ENCODE measurements around the gene SPATA25. TPM values are rescaled to one million over a fixed set of nuclear protein-coding genes. Genes with fewer than 3 reads are reported as not detected.
"Not testable (repeated sequence)": the region's sequence is repeated elsewhere in the genome, so short reads cannot be mapped to it uniquely, and the experiment has no call there.

SPATA25 gene
- total RNA-seq, 1 experiment from 2014 or later = 7.3 TPM

GRCh38 chr20:45874576-45874975 lies 12.8 kb downstream of the SPATA25 start:
- H3K36me3 ChIP-seq (ENCODE audit: control insufficient read depth, insufficient read depth, low read length) = peaks cover 4% of the 10 kb centered on the region; the same call in 1 of the 2 replicates
- TF ChIP-seq, protein P1, sequence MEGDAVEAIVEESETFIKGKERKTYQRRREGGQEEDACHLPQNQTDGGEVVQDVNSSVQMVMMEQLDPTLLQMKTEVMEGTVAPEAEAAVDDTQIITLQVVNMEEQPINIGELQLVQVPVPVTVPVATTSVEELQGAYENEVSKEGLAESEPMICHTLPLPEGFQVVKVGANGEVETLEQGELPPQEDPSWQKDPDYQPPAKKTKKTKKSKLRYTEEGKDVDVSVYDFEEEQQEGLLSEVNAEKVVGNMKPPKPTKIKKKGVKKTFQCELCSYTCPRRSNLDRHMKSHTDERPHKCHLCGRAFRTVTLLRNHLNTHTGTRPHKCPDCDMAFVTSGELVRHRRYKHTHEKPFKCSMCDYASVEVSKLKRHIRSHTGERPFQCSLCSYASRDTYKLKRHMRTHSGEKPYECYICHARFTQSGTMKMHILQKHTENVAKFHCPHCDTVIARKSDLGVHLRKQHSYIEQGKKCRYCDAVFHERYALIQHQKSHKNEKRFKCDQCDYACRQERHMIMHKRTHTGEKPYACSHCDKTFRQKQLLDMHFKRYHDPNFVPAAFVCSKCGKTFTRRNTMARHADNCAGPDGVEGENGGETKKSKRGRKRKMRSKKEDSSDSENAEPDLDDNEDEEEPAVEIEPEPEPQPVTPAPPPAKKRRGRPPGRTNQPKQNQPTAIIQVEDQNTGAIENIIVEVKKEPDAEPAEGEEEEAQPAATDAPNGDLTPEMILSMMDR (IDR thresholded peaks at IDR 0.05; ENCODE audit: insufficient read depth in 1 of 2, low read depth in 1 of 2, low read length in 1 of 2, severe bottlenecking in 1 of 2, unreplicated experiment in 1 of 2) = no peak
- intact Hi-C loops (cut with micrococcal nuclease; ENCODE audit: unreplicated experiment) = no loop called here
- ChIA-PET POLR2A (interaction anchor here (0.7 kb wide), 1 partner anchor 11 kb away, joined by 3 read pairs; no protein-coding TSS in a partner anchor), CTCF (no interaction called here)
- no TSS peak for BruUV-seq (replicated peaks)
- H3K9me3 ChIP-seq = no peaks in the 10 kb centered on the region
- Mint-ChIP-seq H3K36me3 (ENCODE audit: insufficient read depth, unreplicated experiment) (peaks cover 4% of the 10 kb centered on the region), H3K9me3 (ENCODE audit: unreplicated experiment) (no peaks in the 10 kb centered on the region), H3K27me3 (ENCODE audit: insufficient read depth, unreplicated experiment) (no peaks in the 10 kb centered on the region), H3K4me3 (ENCODE audit: unreplicated experiment) (no peak overlapping the region), H3K4me1 (ENCODE audit: low read depth, unreplicated experiment) (peaks cover 6% of the 10 kb centered on the region), H3K27ac (ENCODE audit: unreplicated experiment) (no peak overlapping the region)
- H3K4me3 ChIP-seq (ENCODE audit: low read depth, low read length) = no peak overlapping the region
- no peaks in the 10 kb centered on the region for H3K4me1 ChIP-seq
- no peak for DNase-seq
- no peaks in the 10 kb centered on the region for H3K27me3 ChIP-seq (replicated peaks; ENCODE audit: control insufficient read depth, insufficient read depth, low read length)

DNA sequence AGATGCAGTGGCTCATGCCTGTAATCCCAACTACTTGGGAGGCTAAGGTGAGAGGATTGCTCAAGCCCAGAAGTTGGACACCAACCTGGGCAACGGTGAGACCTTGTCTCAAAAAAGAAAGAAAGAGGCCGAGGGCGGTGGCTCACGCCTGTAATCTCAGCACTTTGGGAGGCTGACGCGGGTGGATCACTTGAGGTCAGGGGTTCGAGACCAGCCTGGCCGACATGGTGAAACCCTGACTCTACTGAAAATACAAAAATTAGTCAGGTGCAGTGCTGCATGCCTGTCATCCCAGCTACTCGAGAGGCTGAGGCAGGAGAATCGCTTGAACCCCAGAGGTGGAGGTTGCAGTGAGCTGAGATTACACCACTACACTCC lies 13.3 kb downstream of the SPATA25 start:
- H3K27ac Mint-ChIP-seq (ENCODE audit: unreplicated experiment); intact Hi-C loops (cut with micrococcal nuclease; ENCODE audit: unreplicated experiment): not testable (repeated sequence)

GRCh38 chr20:45873409-45874103 lies 13.9 kb downstream of the SPATA25 start:
- H3K27ac Mint-ChIP-seq (ENCODE audit: unreplicated experiment) = no peak overlapping the region
- no peaks in the 10 kb centered on the region for H3K9me3 Mint-ChIP-seq (ENCODE audit: unreplicated experiment)
- H3K4me3 Mint-ChIP-seq (ENCODE audit: unreplicated experiment) = no peak overlapping the region
- no TSS peak for BruUV-seq (replicated peaks)
- peaks cover 4% of the 10 kb centered on the region; the same call in 1 of the 2 replicates for H3K36me3 ChIP-seq (ENCODE audit: control insufficient read depth, insufficient read depth, low read length)
- ChIA-PET POLR2A (no interaction called here), CTCF (no interaction called here)
- no peaks in the 10 kb centered on the region for H3K4me1 ChIP-seq
- TF ChIP-seq, protein P1 (IDR thresholded peaks at IDR 0.05; ENCODE audit: insufficient read depth in 1 of 2, low read depth in 1 of 2, low read length in 1 of 2, severe bottlenecking in 1 of 2, unreplicated experiment in 1 of 2) = no peak
- H3K36me3 Mint-ChIP-seq (ENCODE audit: insufficient read depth, unreplicated experiment) = peaks cover 4% of the 10 kb centered on the region
- no peaks in the 10 kb centered on the region for H3K9me3 ChIP-seq
- no peak for DNase-seq
- H3K4me3 ChIP-seq (ENCODE audit: low read depth, low read length) = no peak overlapping the region
- intact Hi-C loops (cut with micrococcal nuclease; ENCODE audit: unreplicated experiment) = no loop called here
- H3K27me3 Mint-ChIP-seq (ENCODE audit: insufficient read depth, unreplicated experiment) = no peaks in the 10 kb centered on the region
- H3K27me3 ChIP-seq (replicated peaks; ENCODE audit: control insufficient read depth, insufficient read depth, low read length) = no peaks in the 10 kb centered on the region
- H3K4me1 Mint-ChIP-seq (ENCODE audit: low read depth, unreplicated experiment) = peaks cover 6% of the 10 kb centered on the region

More for the DNA sequence above, 13.3 kb downstream of the SPATA25 start:
- H3K36me3 Mint-ChIP-seq (ENCODE audit: insufficient read depth, unreplicated experiment); H3K4me1 ChIP-seq; H3K9me3 Mint-ChIP-seq (ENCODE audit: unreplicated experiment); POLR2A ChIA-PET; H3K9me3 ChIP-seq; H3K4me1 Mint-ChIP-seq (ENCODE audit: low read depth, unreplicated experiment); H3K27me3 Mint-ChIP-seq (ENCODE audit: insufficient read depth, unreplicated experiment); H3K4me3 Mint-ChIP-seq (ENCODE audit: unreplicated experiment); H3K27me3 ChIP-seq (replicated peaks; ENCODE audit: control insufficient read depth, insufficient read depth, low read length); H3K4me3 ChIP-seq (ENCODE audit: low read depth, low read length); H3K36me3 ChIP-seq (ENCODE audit: control insufficient read depth, insufficient read depth, low read length); BruUV-seq (replicated peaks); DNase-seq; CTCF ChIA-PET: not testable (repeated sequence)
